Skeletal muscle tissue (tissue), 4 donors: ENCODE data around the gene ZP2. TPM values are rescaled to one million over a fixed set of nuclear protein-coding genes. Genes with fewer than 3 reads are reported as not detected.
"Not testable (repeated sequence)": the region's sequence is repeated elsewhere in the genome, so short reads cannot be mapped to it uniquely, and the experiment has no call there.

Experiments used
- H3K27ac ChIP-seq: one replicate; pipeline ENCODE4 v1.7.0; 2013; ENCODE audit warnings: mild to moderate bottlenecking, low read depth, low read length, inconsistent platforms
- H3K27me3 ChIP-seq, 3 donors: one replicate each; pipeline ENCODE4 v1.7.0; 2013; ENCODE audit warnings: low read length in 3 of 3; ENCODE audit not compliant: control insufficient read depth in 3 of 3, insufficient read depth in 3 of 3
- H3K36me3 ChIP-seq, 3 donors: one replicate each; pipeline ENCODE4 v1.7.0; 2013; ENCODE audit warnings: low read length in 3 of 3; ENCODE audit not compliant: control insufficient read depth in 3 of 3, insufficient read depth in 3 of 3
- H3K4me1 ChIP-seq, 3 donors: one replicate each; pipeline ENCODE4 v1.7.0; 2013; ENCODE audit warnings: low read length in 3 of 3, mild to moderate bottlenecking in 3 of 3; ENCODE audit not compliant: control insufficient read depth in 3 of 3, insufficient read depth in 3 of 3
- H3K4me3 ChIP-seq, 3 donors: one replicate each; pipeline ENCODE4 v1.7.0; 2013; ENCODE audit warnings: low read length in 3 of 3
- H3K9ac ChIP-seq, 3 donors: one replicate each; pipeline ENCODE4 v1.7.0; 2013; ENCODE audit warnings: low read length in 3 of 3, mild to moderate bottlenecking in 3 of 3, moderate library complexity in 2 of 3, low read depth in 1 of 3
- H3K9me3 ChIP-seq, 3 donors: one replicate each; pipeline ENCODE4 v1.7.0; 2013; ENCODE audit warnings: low read length in 3 of 3; ENCODE audit not compliant: control insufficient read depth in 3 of 3
- total RNA-seq: library from RNA; depleted of rRNA; stranded (reverse); fragments of >200 nt; gene quantifications from one replicate; pipeline ENCODE4 v1.2.3, GENCODE V29; 2014
- donor health status: Osteomylitis.

Gene ZP2
- total RNA-seq: 0.52 TPM

- H3K27me3 ChIP-seq: no peaks in the 10 kb centered on the region
Observed at GRCh38 chr16:21211486-21211885, at the start of gene ZP2. TSS of gene ZP2 (minus strand) at chr16:21211574. CDS start at chr16:21211547, 27 bp downstream.

GRCh38 chr16:21257284-21257683, 45.9 kb upstream of the ZP2 start:
- no peak overlapping the region for H3K4me3 ChIP-seq
- no peak overlapping the region for H3K9ac ChIP-seq
- no peaks in the 10 kb centered on the region for H3K4me1 ChIP-seq
- H3K36me3 ChIP-seq: no peaks in the 10 kb centered on the region
- H3K27me3 ChIP-seq: peaks cover 0 to 4% (median 0%) of the 10 kb centered on the region in 3 donors
- H3K9me3 ChIP-seq: no peaks in the 10 kb centered on the region
- no peak overlapping the region for H3K27ac ChIP-seq

More at GRCh38 chr16:21211486-21211885, at the start of gene ZP2:
- Histone ChIP-seq H3K9me3 (no peaks in the 10 kb centered on the region), H3K27ac (no peak within 1 kb of the TSS), H3K4me1 (no peaks in the 10 kb centered on the region), H3K36me3 (no peaks in the 10 kb centered on the region), H3K4me3 (no peak within 1 kb of the TSS), H3K9ac (no peak within 1 kb of the TSS)

GRCh38 chr16:21256636-21257035, 45.3 kb upstream of the ZP2 start:
- no peak overlapping the region for H3K9ac ChIP-seq

GRCh38 chr16:21253470-21253869, 42.1 kb upstream of the ZP2 start:
- Histone ChIP-seq H3K4me1 (no peaks in the 10 kb centered on the region), H3K9ac (no peak overlapping the region), H3K27ac (no peak overlapping the region), H3K36me3 (no peaks in the 10 kb centered on the region), H3K9me3 (no peaks in the 10 kb centered on the region), H3K27me3 (peaks cover 3 to 8% (median 4%) of the 10 kb centered on the region in 3 donors), H3K4me3 (no peak overlapping the region)

More at GRCh38 chr16:21256636-21257035, 45.3 kb upstream of the ZP2 start:
- Histone ChIP-seq H3K36me3 (no peaks in the 10 kb centered on the region), H3K4me1 (no peaks in the 10 kb centered on the region), H3K9me3 (no peaks in the 10 kb centered on the region), H3K4me3 (no peak overlapping the region), H3K27me3 (peaks cover 0 to 4% (median 0%) of the 10 kb centered on the region in 3 donors), H3K27ac (no peak overlapping the region)

- no peak overlapping the region for H3K9ac ChIP-seq
- H3K9me3 ChIP-seq: no peaks in the 10 kb centered on the region
- H3K36me3 ChIP-seq: no peaks in the 10 kb centered on the region
- no peak overlapping the region for H3K27ac ChIP-seq
- H3K4me1 ChIP-seq: no peaks in the 10 kb centered on the region
- H3K4me3 ChIP-seq: no peak overlapping the region
- H3K27me3 ChIP-seq: peaks cover 3 to 7% (median 4%) of the 10 kb centered on the region in 3 donors
Observed at GRCh38 chr16:21250072-21250923, 38.9 kb upstream of the ZP2 start.

- not testable (repeated sequence) for H3K9me3 ChIP-seq, H3K4me1 ChIP-seq, H3K4me3 ChIP-seq, H3K27me3 ChIP-seq, H3K9ac ChIP-seq, H3K27ac ChIP-seq, H3K36me3 ChIP-seq
Observed at GRCh38 chr16:21248179-21248578, 36.8 kb upstream of the ZP2 start.

GRCh38 chr16:21244518-21245215, 33.3 kb upstream of the ZP2 start:
- Histone ChIP-seq H3K9me3 (no peaks in the 10 kb centered on the region), H3K27ac (no peak overlapping the region), H3K36me3 (no peaks in the 10 kb centered on the region), H3K4me3 (no peak overlapping the region), H3K4me1 (no peaks in the 10 kb centered on the region), H3K27me3 (peaks cover 0 to 4% (median 0%) of the 10 kb centered on the region in 3 donors), H3K9ac (no peak overlapping the region)

GRCh38 chr16:21242756-21243155, 31.4 kb upstream of the ZP2 start:
- Histone ChIP-seq H3K9me3 (no peaks in the 10 kb centered on the region), H3K27ac (no peak overlapping the region), H3K27me3 (peaks cover 0 to 4% (median 0%) of the 10 kb centered on the region in 3 donors), H3K4me1 (no peaks in the 10 kb centered on the region), H3K4me3 (no peak overlapping the region), H3K9ac (no peak overlapping the region), H3K36me3 (no peaks in the 10 kb centered on the region)

GRCh38 chr16:21239646-21240045, 28.3 kb upstream of the ZP2 start:
- H3K9me3 ChIP-seq: no peaks in the 10 kb centered on the region
- no peak overlapping the region for H3K9ac ChIP-seq
- no peak overlapping the region for H3K4me3 ChIP-seq
- H3K36me3 ChIP-seq: no peaks in the 10 kb centered on the region
- no peaks in the 10 kb centered on the region for H3K27me3 ChIP-seq
- no peaks in the 10 kb centered on the region for H3K4me1 ChIP-seq
- no peak overlapping the region for H3K27ac ChIP-seq

GRCh38 chr16:21236831-21237230, 25.5 kb upstream of the ZP2 start:
- Histone ChIP-seq H3K27me3 (peaks cover 0 to 5% (median 0%) of the 10 kb centered on the region in 3 donors), H3K9me3 (no peaks in the 10 kb centered on the region), H3K4me3 (no peak overlapping the region), H3K36me3 (no peaks in the 10 kb centered on the region), H3K9ac (no peak overlapping the region), H3K27ac (no peak overlapping the region), H3K4me1 (no peaks in the 10 kb centered on the region)
